HG02588 (cell line): ENCODE results near the gene PAX5.

ENCODE experiments used
- ATAC-seq: cut with Tn5 transposase; IDR thresholded peaks from one replicate; pipeline ENCODE4 v1.9.1; 2021; ENCODE audit warnings: mild to moderate bottlenecking, moderate library complexity; ENCODE audit not compliant: unreplicated experiment

Gene PAX5

DNA sequence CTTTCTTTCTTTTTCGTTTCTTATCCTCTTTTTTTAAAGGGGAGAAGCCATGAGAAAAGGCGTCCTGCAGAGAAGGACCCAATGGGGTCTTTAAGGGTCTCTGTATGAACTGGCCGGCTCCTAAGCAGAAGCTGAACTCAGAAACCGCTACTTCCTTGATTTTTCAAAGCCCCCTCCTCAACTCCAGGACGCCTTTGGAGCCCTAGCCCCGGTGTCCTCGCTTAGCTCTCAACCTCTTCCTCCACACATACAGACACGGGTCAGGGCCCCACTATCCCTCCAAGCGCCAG lies 8.3 kb downstream of the PAX5 start:
- ATAC-seq, result no peak

DNA sequence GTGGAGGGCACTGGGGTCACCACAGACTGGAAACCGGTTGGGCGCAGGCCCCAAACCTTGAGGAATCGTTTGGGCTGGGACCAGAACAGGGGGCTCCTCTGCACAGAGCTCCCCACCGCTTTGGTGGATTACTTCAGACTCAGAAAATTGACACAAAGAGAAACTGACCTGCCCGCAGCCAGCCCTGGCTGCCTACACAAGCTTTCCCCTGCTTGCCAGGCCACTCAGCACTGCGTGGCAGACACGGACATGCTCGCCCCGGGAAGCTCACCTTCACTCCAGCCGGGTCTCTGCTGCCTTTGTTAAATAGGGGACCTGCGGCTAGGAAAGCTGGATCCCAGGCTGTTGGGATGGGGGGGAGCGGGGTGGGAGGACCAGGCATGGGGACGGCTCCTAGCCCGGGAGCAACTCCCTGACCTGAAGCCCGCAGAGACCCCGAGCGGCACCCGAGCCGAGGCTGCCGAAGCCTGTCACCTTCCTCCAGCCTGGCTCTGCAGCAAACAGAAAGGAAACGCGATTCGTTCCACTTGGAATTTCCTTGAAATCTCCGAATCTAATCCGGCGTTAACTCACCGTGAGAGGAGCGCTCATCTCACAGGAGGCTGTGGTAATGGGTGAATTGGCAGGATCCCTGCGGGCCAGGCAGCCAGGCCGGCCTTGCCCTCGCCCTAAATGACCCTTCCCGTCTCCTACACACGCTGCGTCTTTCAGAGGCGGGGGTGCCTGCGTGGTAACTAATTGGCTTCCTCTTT lies 8.8 kb downstream of the PAX5 start:
- ATAC-seq, result no peak

DNA sequence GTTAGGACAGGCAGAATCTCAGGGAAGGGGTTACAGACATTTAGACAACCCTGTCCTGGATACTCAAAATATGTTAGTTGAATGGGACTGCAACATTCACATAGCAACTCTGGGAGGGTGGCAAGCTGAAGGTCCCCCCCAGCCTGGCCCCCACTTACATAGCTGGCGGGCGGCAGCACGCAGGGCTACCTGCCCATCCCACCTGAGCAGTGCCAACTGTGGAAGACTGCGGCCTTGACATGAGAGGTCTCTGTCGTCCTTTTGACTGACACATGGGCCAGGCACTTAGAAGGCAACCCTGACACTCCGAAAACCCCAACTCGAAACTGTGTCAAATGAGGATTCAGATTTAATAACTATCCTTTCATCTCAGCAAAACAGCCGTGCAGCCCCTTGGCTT lies 16.5 kb downstream of the PAX5 start:
- no peak for ATAC-seq

DNA sequence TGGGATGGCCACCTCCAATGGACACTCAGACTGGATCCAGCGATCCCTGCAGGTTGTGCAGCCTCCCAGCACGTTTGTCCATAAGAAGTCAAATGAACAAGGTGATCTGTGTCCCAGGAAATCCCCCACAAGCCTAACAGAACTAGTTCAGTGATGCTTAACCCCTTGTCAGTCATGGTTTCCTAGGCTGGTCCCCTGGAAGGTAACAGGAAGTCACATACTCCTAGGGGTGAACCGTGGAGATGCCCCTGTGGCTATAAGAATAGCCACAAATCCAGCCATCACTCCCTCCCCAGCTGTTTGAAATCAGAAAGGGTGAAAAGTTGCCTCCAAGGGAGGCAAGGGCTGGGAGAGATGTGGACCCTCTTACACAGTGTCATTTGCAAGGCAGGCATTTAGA lies 22.5 kb downstream of the PAX5 start:
- ATAC-seq, result no peak

- ATAC-seq, result no peak
Observed at GRCh38 chr9:37010976-37011375, 23.1 kb downstream of the PAX5 start.

- no peak for ATAC-seq
Observed at GRCh38 chr9:37010180-37010579, 23.9 kb downstream of the PAX5 start.

GRCh38 chr9:37007295-37007694 lies 26.8 kb downstream of the PAX5 start:
- no peak for ATAC-seq

DNA sequence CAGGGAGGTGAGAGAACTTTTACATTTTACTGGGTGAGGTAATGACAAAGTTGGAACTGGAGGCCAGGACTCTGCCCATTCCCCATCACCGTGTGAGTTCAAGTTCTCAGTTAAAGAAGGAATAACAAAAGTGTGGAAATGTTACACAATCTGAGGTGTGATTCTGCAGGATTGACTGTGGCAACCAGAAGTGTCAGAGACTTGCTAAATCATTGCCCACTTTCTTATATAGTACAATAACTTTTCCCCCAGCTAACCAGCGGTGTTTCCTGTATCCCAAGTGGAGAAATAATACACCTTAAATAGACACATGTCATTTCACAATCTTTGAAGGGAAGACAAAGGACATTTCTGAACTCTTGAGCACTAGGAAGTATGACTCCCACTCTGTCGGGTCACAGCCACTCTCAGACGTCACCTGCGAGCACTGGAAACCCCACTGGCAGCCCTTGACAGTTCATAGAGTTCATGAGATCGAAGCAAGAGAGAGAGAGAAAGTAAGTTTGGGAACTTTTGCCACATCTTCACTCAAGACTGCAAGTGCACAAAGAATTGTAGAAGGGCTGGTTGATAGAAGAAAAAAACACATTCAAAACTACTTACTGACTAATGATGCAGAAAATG lies 28.4 kb downstream of the PAX5 start:
- ATAC-seq, result peak; percentile 40

DNA sequence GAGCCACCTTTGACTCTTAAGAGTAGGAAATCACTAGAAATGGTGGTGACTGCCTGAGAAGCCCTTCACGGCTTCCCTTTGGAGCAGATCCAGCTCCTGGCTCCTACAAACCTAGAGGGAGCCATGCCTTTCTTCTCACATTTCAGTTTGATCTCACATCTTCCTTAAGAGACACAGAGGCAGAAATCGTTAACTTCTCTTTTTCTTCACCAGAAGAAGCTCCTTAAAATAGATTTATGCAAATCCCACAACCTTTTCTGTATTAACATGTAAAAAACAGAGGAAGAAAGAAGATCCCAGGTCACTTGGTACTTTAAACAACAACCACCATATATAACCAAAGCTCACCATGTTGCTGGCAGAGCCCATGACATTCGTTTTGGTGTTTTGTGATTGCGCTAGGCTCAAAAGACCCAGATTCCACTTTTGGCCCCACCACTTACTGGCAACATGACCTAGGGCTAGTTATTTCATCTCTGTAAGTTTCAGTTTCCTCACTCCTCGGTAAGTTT lies 29.6 kb downstream of the PAX5 start:
- ATAC-seq, result no peak

DNA sequence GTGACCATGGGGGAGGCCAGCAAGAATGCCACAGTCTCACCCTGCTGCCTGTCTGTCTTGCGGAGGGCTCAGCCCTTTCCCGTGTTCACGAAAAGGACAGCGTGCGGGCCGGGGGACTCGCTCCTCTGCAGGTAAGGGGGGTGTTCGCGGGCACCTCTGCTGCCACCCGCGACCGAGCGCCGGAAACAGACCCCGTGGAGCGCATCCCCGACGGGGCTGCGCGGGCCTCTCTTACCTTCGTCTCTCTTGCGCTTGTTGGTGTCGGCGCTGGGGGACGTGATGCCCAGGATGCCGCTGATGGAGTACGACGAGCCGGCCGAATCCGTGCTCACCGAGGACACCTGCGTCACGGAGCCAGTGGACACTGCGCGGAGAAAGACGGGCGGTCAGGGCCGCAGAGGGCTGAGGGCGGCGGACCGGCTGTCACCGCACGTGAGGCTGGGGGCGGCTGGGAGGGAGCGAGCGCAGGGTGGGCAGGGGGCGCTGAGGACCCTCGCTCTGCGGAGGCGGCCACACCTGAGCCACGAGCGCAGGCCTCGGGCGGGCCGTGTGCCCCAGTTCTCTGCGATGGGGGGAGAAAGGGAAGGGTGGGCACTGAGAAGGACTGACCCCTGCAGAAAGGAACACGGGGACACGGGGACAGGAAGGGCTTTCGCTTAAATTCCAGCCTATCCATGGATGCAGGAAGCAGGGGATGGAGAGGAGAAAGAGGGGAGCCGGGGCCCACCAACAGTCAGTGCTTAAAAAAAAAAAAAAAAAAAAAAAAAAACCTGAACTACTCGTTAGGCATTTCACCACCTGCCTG lies 31.5 kb downstream of the PAX5 start:
- ATAC-seq, result no peak

DNA sequence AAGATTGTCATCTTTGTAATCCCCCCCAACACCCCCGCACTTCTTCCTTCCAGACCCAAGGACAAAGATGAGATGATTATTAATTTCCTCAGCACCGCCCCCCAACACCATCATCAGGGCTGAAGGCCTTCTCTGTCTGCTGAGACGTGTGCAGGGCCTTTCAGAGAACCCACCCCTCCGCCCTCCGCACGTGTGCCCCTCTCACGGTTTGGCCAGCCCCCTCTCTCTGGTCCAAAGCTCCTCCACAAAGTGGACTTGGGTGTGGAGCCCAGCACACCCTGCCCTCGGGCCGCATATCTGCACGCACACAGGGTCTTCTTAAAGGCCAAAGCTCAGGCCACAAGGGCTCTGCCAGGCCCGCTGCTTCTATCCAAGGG lies 32.0 kb downstream of the PAX5 start:
- ATAC-seq, result no peak

GRCh38 chr9:37001459-37001858 lies 32.6 kb downstream of the PAX5 start:
- ATAC-seq, result no peak

GRCh38 chr9:36999728-37000333 lies 34.2 kb downstream of the PAX5 start:
- no peak for ATAC-seq

GRCh38 chr9:36997414-36997813 lies 36.7 kb downstream of the PAX5 start:
- ATAC-seq, result no peak

DNA sequence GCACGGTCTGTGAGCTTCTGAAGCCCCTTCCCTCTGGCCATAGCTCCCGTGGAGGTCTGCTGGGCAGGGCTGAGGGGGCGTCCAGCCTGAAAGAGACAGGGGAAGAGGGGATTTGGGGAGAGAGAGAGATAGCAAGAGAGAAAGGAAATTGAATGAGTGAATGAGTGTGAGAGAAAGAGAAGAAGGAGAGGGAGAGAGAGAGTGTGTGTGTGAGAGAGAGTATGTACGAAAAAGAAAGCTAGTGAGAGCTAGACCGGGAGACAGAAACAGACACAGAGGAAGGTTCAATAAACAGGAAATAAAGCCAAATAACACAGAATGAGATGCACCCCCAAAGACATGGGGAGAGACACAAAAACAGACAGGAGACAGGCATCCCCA lies 37.4 kb downstream of the PAX5 start:
- no peak for ATAC-seq

DNA sequence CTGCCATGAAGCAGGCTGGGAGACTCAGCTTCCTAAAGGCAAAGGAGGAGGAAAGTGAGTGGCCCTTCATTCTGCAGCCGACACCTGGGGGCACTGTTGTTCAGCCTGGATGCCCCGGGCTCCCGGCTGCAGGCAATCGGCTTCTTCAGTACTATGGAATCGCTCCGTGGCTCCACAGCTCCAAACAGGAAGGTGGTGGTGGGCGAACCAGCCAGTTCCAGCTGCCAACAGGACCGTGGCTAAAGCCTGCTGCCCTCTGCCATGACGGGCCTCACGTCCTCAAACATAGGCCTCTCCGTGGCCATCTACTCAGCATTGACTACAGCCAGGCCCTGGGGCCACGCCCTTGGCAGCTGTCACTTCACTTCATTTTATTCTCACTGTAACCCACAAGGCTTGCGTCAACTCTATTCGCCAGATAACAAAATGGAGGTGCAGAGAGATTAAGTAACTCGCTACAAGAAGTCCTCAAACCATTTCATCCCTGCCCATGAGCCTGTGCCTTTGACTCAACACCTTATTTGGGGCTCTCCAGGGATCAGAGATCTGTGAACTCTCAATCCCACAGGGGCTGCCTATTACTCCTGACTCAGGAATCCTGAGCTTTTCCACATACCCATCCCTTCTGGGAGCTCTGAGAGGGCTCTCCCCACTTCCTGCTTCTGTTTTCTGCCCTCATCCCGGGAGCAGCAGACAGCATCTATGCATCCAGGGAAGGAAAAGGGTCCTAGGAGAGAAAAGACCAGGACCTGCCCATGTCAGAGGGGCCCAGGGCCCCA lies 38.0 kb downstream of the PAX5 start:
- ATAC-seq, result no peak

DNA sequence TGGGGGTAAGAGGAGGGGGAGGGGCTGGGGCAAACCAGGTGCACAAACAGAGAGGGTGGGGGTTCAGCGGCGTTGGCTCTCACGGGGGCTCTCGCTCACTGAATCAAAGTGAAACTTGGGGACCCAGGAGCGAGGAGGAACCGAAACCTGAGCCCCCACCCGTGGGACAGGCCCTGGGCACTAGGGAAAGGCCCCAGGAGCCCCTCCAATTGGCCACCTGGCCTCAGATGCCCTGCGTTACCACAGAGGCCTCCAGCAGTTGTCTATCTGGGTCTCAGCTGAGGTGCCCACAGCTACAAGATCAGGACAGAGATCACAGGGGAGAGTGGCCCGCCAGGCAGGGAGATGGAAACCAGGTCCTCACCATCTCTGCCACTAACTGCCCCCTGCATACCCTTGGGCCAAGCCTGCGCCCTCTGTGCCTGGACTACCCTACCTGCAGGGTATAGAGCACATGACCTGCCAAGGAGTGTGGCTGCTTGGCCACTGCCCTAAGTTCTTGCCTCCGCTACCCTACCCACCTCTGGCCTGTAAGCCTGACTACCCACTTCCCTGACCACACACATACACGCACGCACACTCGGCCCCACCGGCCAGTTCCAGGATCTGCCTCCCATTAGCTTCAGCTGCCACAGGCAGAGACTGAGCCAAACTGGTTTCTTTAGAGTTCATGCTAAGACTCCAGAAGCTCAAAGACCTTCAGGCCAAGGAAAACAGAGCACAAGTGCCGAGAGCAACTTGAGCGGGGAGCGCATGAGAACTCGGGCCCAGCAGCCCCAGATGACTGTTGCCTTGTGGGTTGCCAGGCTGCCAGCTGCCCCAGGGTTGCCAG lies 39.9 kb downstream of the PAX5 start:
- ATAC-seq, result peak; percentile 58

- ATAC-seq, result no peak
Observed at GRCh38 chr9:36992501-36993316, 41.4 kb downstream of the PAX5 start.

GRCh38 chr9:36991516-36992134 lies 42.4 kb downstream of the PAX5 start:
- ATAC-seq, result no peak
